Measurements from ENCODE around the gene CYP4V2.

DNA sequence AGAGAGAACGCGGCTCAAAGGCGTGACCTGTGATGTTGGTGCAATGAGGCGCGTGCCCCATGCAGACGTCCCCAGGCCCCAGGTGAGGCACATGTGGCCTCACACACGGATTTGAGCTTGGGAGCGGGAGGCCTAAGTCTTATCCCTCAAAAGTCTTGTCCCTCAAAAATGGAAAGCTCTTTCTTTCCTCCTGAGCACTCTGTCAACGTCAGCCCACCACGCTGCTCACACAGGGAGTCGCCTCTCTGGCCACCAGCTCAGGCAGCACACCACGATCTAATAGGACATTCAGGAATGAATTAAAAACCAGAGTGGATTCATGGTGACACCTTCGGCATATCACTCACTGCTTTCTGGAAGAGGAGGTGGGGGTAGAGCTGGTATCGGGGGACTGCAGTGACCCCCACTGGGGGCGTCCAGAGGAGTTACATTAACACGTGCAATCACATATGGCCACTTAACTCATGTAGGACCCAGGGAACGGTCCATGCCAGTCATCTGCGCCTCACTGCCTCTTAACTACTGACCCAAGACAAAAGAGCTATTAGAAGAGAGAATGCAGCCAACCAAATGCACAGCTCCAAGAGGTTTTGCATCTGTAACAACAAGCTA, 21.9 kb upstream of the CYP4V2 start:
- TF ChIP-seq, protein P1, sequence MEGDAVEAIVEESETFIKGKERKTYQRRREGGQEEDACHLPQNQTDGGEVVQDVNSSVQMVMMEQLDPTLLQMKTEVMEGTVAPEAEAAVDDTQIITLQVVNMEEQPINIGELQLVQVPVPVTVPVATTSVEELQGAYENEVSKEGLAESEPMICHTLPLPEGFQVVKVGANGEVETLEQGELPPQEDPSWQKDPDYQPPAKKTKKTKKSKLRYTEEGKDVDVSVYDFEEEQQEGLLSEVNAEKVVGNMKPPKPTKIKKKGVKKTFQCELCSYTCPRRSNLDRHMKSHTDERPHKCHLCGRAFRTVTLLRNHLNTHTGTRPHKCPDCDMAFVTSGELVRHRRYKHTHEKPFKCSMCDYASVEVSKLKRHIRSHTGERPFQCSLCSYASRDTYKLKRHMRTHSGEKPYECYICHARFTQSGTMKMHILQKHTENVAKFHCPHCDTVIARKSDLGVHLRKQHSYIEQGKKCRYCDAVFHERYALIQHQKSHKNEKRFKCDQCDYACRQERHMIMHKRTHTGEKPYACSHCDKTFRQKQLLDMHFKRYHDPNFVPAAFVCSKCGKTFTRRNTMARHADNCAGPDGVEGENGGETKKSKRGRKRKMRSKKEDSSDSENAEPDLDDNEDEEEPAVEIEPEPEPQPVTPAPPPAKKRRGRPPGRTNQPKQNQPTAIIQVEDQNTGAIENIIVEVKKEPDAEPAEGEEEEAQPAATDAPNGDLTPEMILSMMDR (IDR thresholded peaks at IDR 0.05): no peak
- TF ChIP-seq POLR2AphosphoS5 (IDR thresholded peaks at IDR 0.05) (no peak), EP300 (IDR thresholded peaks at IDR 0.05; ENCODE audit: low read depth) (no peak), POLR2A (IDR thresholded peaks at IDR 0.05) (no peak)

Measured in transverse colon (tissue), 4 donors.